SK-N-SH treated with all-trans-retinoic acid at 6 μM for 48 hours (cell line): ENCODE data around the gene FN1.

Experiments
- ZC3H10 ChIP-seq: fragments of 250-450 bp; sonication (Bioruptor Pico); IDR thresholded peaks from 2 replicates; pipeline ENCODE4 v1.5.1; 2021; ENCODE audit warnings: mild to moderate bottlenecking, moderate library complexity
- ZFP3 ChIP-seq: fragments of 250-450 bp; sonication (Bioruptor Pico); IDR thresholded peaks from 2 replicates; pipeline ENCODE4 v1.5.0; 2020; ENCODE audit warnings: mild to moderate bottlenecking, moderate library complexity
- TF ChIP-seq, protein P1 (sequence below): fragments of 250-450 bp; sonication (Bioruptor Pico); IDR thresholded peaks from 2 replicates; pipeline ENCODE4 v1.8.0; 2020; ENCODE audit warnings: mild to moderate bottlenecking, moderate library complexity, borderline replicate concordance

DNA sequence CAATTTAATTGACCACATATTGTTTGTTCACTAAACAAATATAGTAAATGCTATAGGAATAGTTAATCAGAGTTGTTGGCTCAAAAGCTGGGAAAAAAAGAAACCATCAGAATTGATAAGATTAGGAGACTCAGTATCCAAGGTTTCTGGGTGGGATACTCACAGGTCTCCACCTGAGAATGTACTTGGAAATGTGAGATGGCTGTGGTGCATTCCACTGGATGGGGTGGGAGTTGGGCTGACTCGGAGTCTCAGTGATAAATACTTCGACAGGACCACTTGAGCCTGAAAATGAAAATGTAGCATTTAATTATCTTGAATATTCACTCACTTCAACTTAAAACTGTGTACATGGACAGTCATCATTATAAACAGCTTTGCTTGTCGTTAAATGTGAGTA is 21.2 kb downstream of the FN1 start:
- TF ChIP-seq ZFP3 (CRISPR knock-in tag) (no peak), ZC3H10 (no peak)
- TF ChIP-seq, protein P1, sequence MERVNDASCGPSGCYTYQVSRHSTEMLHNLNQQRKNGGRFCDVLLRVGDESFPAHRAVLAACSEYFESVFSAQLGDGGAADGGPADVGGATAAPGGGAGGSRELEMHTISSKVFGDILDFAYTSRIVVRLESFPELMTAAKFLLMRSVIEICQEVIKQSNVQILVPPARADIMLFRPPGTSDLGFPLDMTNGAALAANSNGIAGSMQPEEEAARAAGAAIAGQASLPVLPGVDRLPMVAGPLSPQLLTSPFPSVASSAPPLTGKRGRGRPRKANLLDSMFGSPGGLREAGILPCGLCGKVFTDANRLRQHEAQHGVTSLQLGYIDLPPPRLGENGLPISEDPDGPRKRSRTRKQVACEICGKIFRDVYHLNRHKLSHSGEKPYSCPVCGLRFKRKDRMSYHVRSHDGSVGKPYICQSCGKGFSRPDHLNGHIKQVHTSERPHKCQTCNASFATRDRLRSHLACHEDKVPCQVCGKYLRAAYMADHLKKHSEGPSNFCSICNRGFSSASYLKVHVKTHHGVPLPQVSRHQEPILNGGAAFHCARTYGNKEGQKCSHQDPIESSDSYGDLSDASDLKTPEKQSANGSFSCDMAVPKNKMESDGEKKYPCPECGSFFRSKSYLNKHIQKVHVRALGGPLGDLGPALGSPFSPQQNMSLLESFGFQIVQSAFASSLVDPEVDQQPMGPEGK (CRISPR knock-in tag): no peak
